Mucosa of descending colon (tissue), 3 donors: ENCODE data around the gene IQCE. TPM values are rescaled to one million over a fixed set of nuclear protein-coding genes. Genes with fewer than 3 reads are reported as not detected.
"Not testable (repeated sequence)": the region's sequence is repeated elsewhere in the genome, so short reads cannot be mapped to it uniquely, and the experiment has no call there.

ENCODE experiments used
- ATAC-seq: fragments of 200-7000 bp; cut with Tn5 transposase; one replicate; pipeline ENCODE4 v1.9.1; 2020; ENCODE audit warnings: mild to moderate bottlenecking, moderate library complexity
- DNase-seq, 3 donors: peaks; one replicate each; pipeline ENCODE4 v3.0.0-alpha.2; 2020
- H3K36me3 ChIP-seq: fragments of 200-600 bp; one replicate; pipeline ENCODE4 v1.8.0; 2021; ENCODE audit warnings: low read depth, mild to moderate bottlenecking
- H3K4me1 ChIP-seq: fragments of 200-600 bp; one replicate; pipeline ENCODE4 v1.8.0; 2021; ENCODE audit warnings: low read depth, mild to moderate bottlenecking
- H3K4me3 ChIP-seq: fragments of 200-600 bp; one replicate; pipeline ENCODE4 v1.8.0; 2021; ENCODE audit warnings: mild to moderate bottlenecking
- H3K9me3 ChIP-seq: fragments of 200-600 bp; one replicate; pipeline ENCODE4 v1.8.0; 2021; ENCODE audit warnings: mild to moderate bottlenecking
- CTCF ChIP-seq: fragments of 200-600 bp; IDR thresholded peaks from one replicate; pipeline ENCODE4 v1.8.0; 2022; ENCODE audit warnings: antibody characterized with exemption, mild to moderate bottlenecking
- intact Hi-C, 2 donors: fragments of 100-400 bp; cut with DNase I in 1 of 2; cut with micrococcal nuclease in 1 of 2; formaldehyde crosslinking; loops; one replicate each; pipeline versions ENCODE4 v1.11.0 to v1.11.1; 2022; cut with DNase I, micrococcal nuclease
- total RNA-seq, 3 donors: library from RNA; stranded (reverse); fragmentation: NEBNext Ultra II Directional in 2 of 3; extraction: Animal tissue kit (Norgen Biotek cat#: 25700) in 2 of 3; gene quantifications; one replicate each; pipeline versions ENCODE4 v1.2.1 to v1.2.4, GENCODE V29; 2021 to 2023
- donor health status: DM: no; HTN: no; CAD: no; lungs with moderate emphysema.
- donor health status: DM: no; HTN: no; CAD: no.
- donor health status: DM: no; HTN: yes; CAD: no.

Gene IQCE
- total RNA-seq, 3 donors from 2014 or later: 27.9 to 41.2 (median 35.9) TPM

- H3K9me3 ChIP-seq: no peaks in the 10 kb centered on the region
- H3K4me3 ChIP-seq: no peak overlapping the region
- TF ChIP-seq CTCF: no peak
- H3K36me3 ChIP-seq: no peaks in the 10 kb centered on the region
- DNase-seq: no peak
- no peaks in the 10 kb centered on the region for H3K4me1 ChIP-seq
- ATAC-seq: no peak
- intact Hi-C loops: no loop called here
Measured at GRCh38 chr7:2607923-2608904, 49.4 kb downstream of the IQCE start.

- DNase-seq (peak in 1 of 3 donors; percentile 40), ATAC-seq (peak; percentile 17)
- Histone ChIP-seq H3K4me1 (no peaks in the 10 kb centered on the region), H3K9me3 (no peaks in the 10 kb centered on the region), H3K4me3 (no peak overlapping the region), H3K36me3 (no peaks in the 10 kb centered on the region)
- TF ChIP-seq CTCF: no peak
- intact Hi-C loops: no loop called here
Measured at GRCh38 chr7:2608921-2609411, 50.2 kb downstream of the IQCE start.

- intact Hi-C loops, H3K4me1 ChIP-seq, H3K36me3 ChIP-seq, ATAC-seq, H3K4me3 ChIP-seq, H3K9me3 ChIP-seq, DNase-seq: not testable (repeated sequence)
Measured at GRCh38 chr7:2609646-2610045, 50.9 kb downstream of the IQCE start.

GRCh38 chr7:2610466-2610865 is 51.7 kb downstream of the IQCE start:
- no peak for TF ChIP-seq CTCF
- ATAC-seq (no peak), DNase-seq (no peak)
- Histone ChIP-seq H3K36me3 (no peaks in the 10 kb centered on the region), H3K4me1 (no peaks in the 10 kb centered on the region), H3K9me3 (no peaks in the 10 kb centered on the region), H3K4me3 (no peak overlapping the region)
- intact Hi-C loops: no loop called here

GRCh38 chr7:2610898-2611297 is 52.1 kb downstream of the IQCE start:
- no peak for DNase-seq
- H3K36me3 ChIP-seq: no peaks in the 10 kb centered on the region
- ATAC-seq: peak; percentile 62

More at GRCh38 chr7:2610898-2611297, 52.1 kb downstream of the IQCE start:
- no peaks in the 10 kb centered on the region for H3K4me1 ChIP-seq
- no peaks in the 10 kb centered on the region for H3K9me3 ChIP-seq
- no peak overlapping the region for H3K4me3 ChIP-seq
- TF ChIP-seq CTCF: no peak
- intact Hi-C loops: no loop called here
